K562 (cell line): Measurements from ENCODE around the gene ZMPSTE24. TPM values are rescaled to one million over a fixed set of nuclear protein-coding genes. Genes with fewer than 3 reads are reported as not detected.

ENCODE experiments used
- ATAC-seq: fragments of 200-7000 bp; cut with Tn5 transposase; 3 replicates; pipeline ENCODE4 v1.9.1; 2020; ENCODE audit warnings: moderate library complexity
- BruUV-seq: library from RNA; stranded (reverse); fragments of 400-500 nt; replicated peaks from 2 replicates; lab custom pipeline; 2021; lab: Mats Ljungman, UMichigan
- CTCF ChIA-PET: fragments of 300-600 bp; formaldehyde crosslinking; extraction: SDS; loops from one replicate; lab custom pipeline; 2021; ENCODE audit warnings: low intra/inter-chr PET ratio; lab: Yijun Ruan, JAX
- POLR2A ChIA-PET: fragments of 300-600, 350-650 bp; sonication (Branson Sonifier 250); formaldehyde crosslinking; extraction: SDS; loops from one replicate; lab custom pipeline; 2021; ENCODE audit warnings: antibody characterized with exemption, inconsistent platforms; lab: Yijun Ruan, JAX
- DNase-seq, 4 experiments: peaks; one replicate each; pipeline versions ENCODE4 v3.0.0 to v3.0.0-alpha.2; 2011 to 2018; ENCODE audit warnings: low spot score in 3 of 4, mixed read lengths in 3 of 4; ENCODE audit errors: extremely low read depth in 1 of 4
- FAIRE-seq: peaks from 2 replicates; lab custom pipeline; 2011; peaks lifted over from hg19 to GRCh38; lab: Jason Lieb, UNC
- H2AFZ ChIP-seq: 2 replicates; pipeline ENCODE4 v1.6.0; 2011; ENCODE audit warnings: low read depth, low read length, control low read depth, inconsistent platforms
- H3K27ac ChIP-seq: fragments of 200-600 bp; 3 replicates; pipeline ENCODE4 v1.8.0; 2011; ENCODE audit warnings: low read depth, mild to moderate bottlenecking, control low read depth, inconsistent platforms, low read length, moderate library complexity, mixed read lengths; ENCODE audit errors: extremely low read depth
- H3K27me3 ChIP-seq, 2 experiments: fragments of 300-600 bp in 1 of 2; 2 replicates in 1 of 2; 3 replicates in 1 of 2; pipeline versions ENCODE4 v1.6.0 to v1.8.0; 2011; ENCODE audit warnings: inconsistent platforms in 2 of 2, low read length in 2 of 2, mild to moderate bottlenecking in 1 of 2, mixed read lengths in 1 of 2, moderate library complexity in 1 of 2; ENCODE audit not compliant: control insufficient read depth in 2 of 2, insufficient read depth in 2 of 2
- H3K36me3 ChIP-seq: fragments of 300-600 bp; 3 replicates; pipeline ENCODE4 v1.8.0; 2011; ENCODE audit warnings: mild to moderate bottlenecking, low read length, inconsistent platforms; ENCODE audit not compliant: control insufficient read depth, insufficient read depth
- H3K4me1 ChIP-seq, 2 experiments: fragments of 200-600 bp in 1 of 2; replicated peaks in 1 of 2; 2 replicates in 1 of 2; 3 replicates in 1 of 2; pipeline versions ENCODE4 v1.5.1 to v1.8.0; 2011; ENCODE audit warnings: inconsistent platforms in 2 of 2, low read length in 2 of 2, mild to moderate bottlenecking in 1 of 2, mixed read lengths in 1 of 2, moderate library complexity in 1 of 2; ENCODE audit not compliant: control insufficient read depth in 2 of 2, insufficient read depth in 2 of 2
- H3K4me2 ChIP-seq: 2 replicates; pipeline ENCODE4 v1.6.1; 2011; ENCODE audit warnings: low read length, control low read depth, inconsistent platforms, mixed read lengths; ENCODE audit not compliant: insufficient read depth
- H3K4me3 ChIP-seq: fragments of 200-600 bp; sonication (generic), shearing (Covaris generic); 2 replicates; pipeline ENCODE4 v1.5.1; 2016; ENCODE audit warnings: control low read depth, inconsistent platforms
- H3K79me2 ChIP-seq: fragments of 200-600 bp; 3 replicates; pipeline ENCODE4 v1.8.0; 2011; ENCODE audit warnings: low read length, inconsistent platforms; ENCODE audit not compliant: control insufficient read depth, insufficient read depth
- H3K9ac ChIP-seq, 2 experiments: 2 replicates each; pipeline versions ENCODE4 v1.6.0 to v1.6.1; 2011; ENCODE audit warnings: low read depth in 2 of 2, low read length in 2 of 2, control low read depth in 1 of 2, inconsistent platforms in 1 of 2, mild to moderate bottlenecking in 1 of 2, mixed read lengths in 1 of 2; ENCODE audit not compliant: insufficient read depth in 1 of 2
- H3K9me1 ChIP-seq: one replicate; pipeline ENCODE4 v1.6.0; 2011; ENCODE audit warnings: inconsistent platforms, mild to moderate bottlenecking, low read length, moderate library complexity; ENCODE audit not compliant: control insufficient read depth, insufficient read depth
- H3K9me3 ChIP-seq: replicated peaks from 2 replicates; pipeline ENCODE4 v1.5.1; 2011; ENCODE audit warnings: low read depth, low read length, inconsistent platforms; ENCODE audit not compliant: control insufficient read depth, insufficient read depth
- H4K20me1 ChIP-seq: replicated peaks from 2 replicates; pipeline ENCODE4 v1.6.1; 2011; ENCODE audit warnings: low read length, inconsistent platforms, mixed read lengths; ENCODE audit not compliant: control insufficient read depth, insufficient read depth
- ADNP ChIP-seq: fragments of 200-800 bp; sonication (Bioruptor generic); IDR thresholded peaks from 2 replicates; pipeline ENCODE4 v1.6.1; 2016; ENCODE audit warnings: missing genetic modification characterization, missing compliant biosample characterization
- DPF2 ChIP-seq: fragments of 450-650 bp; IDR thresholded peaks from 2 replicates; pipeline ENCODE4 v1.6.1; 2016
- ETV5 ChIP-seq: sonication (generic); formaldehyde crosslinking; IDR thresholded peaks from 2 replicates; pipeline ENCODE4 v1.4.0; 2020; ENCODE audit warnings: low read depth, mild to moderate bottlenecking, missing genetic modification reagents
- FOSL1 ChIP-seq: fragments of 200-800 bp; sonication (Bioruptor generic); conservative IDR thresholded peaks from 2 replicates; pipeline ENCODE4 v1.6.1; 2016; ENCODE audit warnings: missing genetic modification characterization, missing compliant biosample characterization
- HMG20A ChIP-seq: fragments of 450-650 bp; formaldehyde crosslinking; conservative IDR thresholded peaks from 2 replicates; pipeline ENCODE4 v1.4.0; 2020; ENCODE audit warnings: mild to moderate bottlenecking, mixed read lengths
- JUND ChIP-seq, 2 experiments: IDR thresholded peaks; 2 replicates in 1 of 2; 3 replicates in 1 of 2; pipeline ENCODE4 v1.6.1; 2011; ENCODE audit warnings: borderline replicate concordance in 2 of 2, low read depth in 2 of 2, low read length in 2 of 2, improper control_type of control experiment in 1 of 2, missing biosample characterization in 1 of 2, missing genetic modification characterization in 1 of 2, missing genetic modification reagents in 1 of 2
- MEIS2 ChIP-seq: fragments of 450-650 bp; IDR thresholded peaks from 2 replicates; pipeline ENCODE4 v1.6.1; 2014; ENCODE audit warnings: mild to moderate bottlenecking; ENCODE audit not compliant: partially characterized antibody
- MYBL2 ChIP-seq, 2 experiments: fragments of 450-650 bp in 1 of 2; sonication (generic) in 1 of 2; formaldehyde crosslinking in 1 of 2; IDR thresholded peaks; 2 replicates each; pipeline versions ENCODE4 v1.6.1 to v1.8.1; 2017 to 2022; ENCODE audit warnings: borderline replicate concordance in 1 of 2, inconsistent platforms in 1 of 2, low read depth in 1 of 2, mild to moderate bottlenecking in 1 of 2, missing genetic modification reagents in 1 of 2, moderate library complexity in 1 of 2
- NFIX ChIP-seq: fragments of 250-450 bp; sonication (Bioruptor Pico); IDR thresholded peaks from 2 replicates; pipeline ENCODE4 v1.4.0; 2020; ENCODE audit warnings: low read depth, mild to moderate bottlenecking, moderate library complexity
- SAFB2 ChIP-seq: fragments of 200-400 bp; formaldehyde crosslinking; IDR thresholded peaks from 2 replicates; pipeline ENCODE4 v1.6.1; 2018; ENCODE audit warnings: borderline replicate concordance, low read length, low read depth, moderate library complexity; ENCODE audit not compliant: severe bottlenecking
- ZKSCAN1 ChIP-seq: fragments of 150-350 bp; IDR thresholded peaks from 2 replicates; pipeline ENCODE4 v1.6.1; 2016; ENCODE audit warnings: low read depth, low read length
- ZNF830 ChIP-seq: fragments of 250-450 bp; sonication (Bioruptor Pico); IDR thresholded peaks from 2 replicates; pipeline ENCODE4 v1.5.0; 2021; ENCODE audit warnings: mild to moderate bottlenecking
- WGBS: fragments of 100-300 bp; shearing (Covaris generic); methylation state at CpG from one replicate; pipeline ENCODE4 v1.1.6; 2016; ENCODE audit warnings: low coverage, mixed read lengths; ENCODE audit not compliant: insufficient coverage; ENCODE audit errors: missing lambda C conversion rate; 5-methylcytosine and 5-hydroxymethylcytosine counted together
- in situ Hi-C: fragments of 300-500 bp; cut with MboI; formaldehyde crosslinking; loops from 4 replicates; pipeline ENCODE4 v1.15.0; 2018; ENCODE audit warnings: inconsistent platforms, mixed read lengths
- intact Hi-C: fragments of 100-400 bp; cut with micrococcal nuclease; formaldehyde crosslinking; loops from 2 replicates; pipeline ENCODE4 v1.14.2; 2022
- polyA plus RNA-seq, 8 experiments: library from polyadenylated mRNA; depleted of rRNA in 4 of 8; stranded (reverse) in 5 of 8; unstranded in 3 of 8; fragments of >200 nt; fragmentation: Nextera tagmentation in 2 of 8; fragmentation: Illumina TruSeq in 1 of 8; extraction: Ambion mirVana in 2 of 8; extraction: Trizol in 1 of 8; gene quantifications; 2 replicates each; pipeline versions ENCODE4 v1.2.1 to v1.2.3, GENCODE V29; 2011 to 2014; ENCODE audit warnings: inconsistent platforms in 1 of 8, missing spikeins in 1 of 8
- total RNA-seq, 7 experiments: library from RNA; depleted of rRNA in 6 of 7; stranded (reverse); fragments of >200 nt in 6 of 7; fragmentation: Illumina TruSeq in 2 of 7; extraction: Trizol in 2 of 7; gene quantifications; 2 replicates each; pipeline versions ENCODE4 v1.2.1 to v1.2.3, GENCODE V29; 2011 to 2021; ENCODE audit warnings: low replicate concordance in 1 of 7
- TF ChIP-seq, protein P1 (sequence below), 2 experiments: fragments of 450-650 bp in 1 of 2; sonication (generic) in 1 of 2; formaldehyde crosslinking in 1 of 2; IDR thresholded peaks in 1 of 2; conservative IDR thresholded peaks in 1 of 2; 2 replicates each; pipeline versions ENCODE4 v1.6.1 to v1.8.1; 2016 to 2023; ENCODE audit warnings: mild to moderate bottlenecking in 2 of 2, moderate library complexity in 2 of 2, inconsistent platforms in 1 of 2, missing genetic modification reagents in 1 of 2

The ZMPSTE24 gene
- total and polyA plus RNA-seq, 9 of the 15 experiments (the other 6 are each of a cell fraction or from before 2014, with no cell fraction given) = 30.7 to 75.9 (median 64.3) TPM

DNA sequence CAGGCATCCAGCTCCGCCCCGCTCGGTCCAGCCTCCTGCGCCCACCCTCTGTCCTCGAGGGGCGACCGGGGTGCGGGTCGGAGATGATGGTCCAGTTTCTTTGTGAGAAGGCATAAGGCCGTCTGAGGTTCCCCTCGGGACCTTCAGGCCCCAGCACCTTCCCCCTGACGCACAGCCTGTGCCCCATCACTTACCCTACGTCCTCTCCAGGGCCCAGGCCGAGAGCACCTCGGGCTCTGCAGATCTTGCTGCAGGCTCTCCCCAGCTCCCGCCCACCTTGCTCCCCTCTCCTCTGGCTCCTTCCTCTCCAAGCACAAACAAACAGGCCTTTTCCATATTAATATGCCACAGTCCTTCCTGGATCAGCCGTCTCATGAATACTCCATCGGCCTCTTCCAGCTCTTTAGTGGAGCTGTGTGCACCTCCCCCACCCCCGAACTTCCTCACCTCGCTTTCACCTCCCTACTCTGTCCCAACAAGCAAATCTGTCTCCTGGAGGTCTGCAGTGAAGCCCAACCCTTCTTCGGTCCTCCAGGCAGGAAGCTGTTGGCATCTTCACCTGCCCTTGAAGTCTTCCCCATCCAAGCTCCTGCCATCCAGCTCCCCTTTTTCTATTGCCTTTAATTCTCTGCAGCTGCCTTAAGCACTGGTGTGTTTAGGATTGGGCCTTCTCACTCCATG, 59.5 kb downstream of the ZMPSTE24 start (continued):
- TF ChIP-seq MYBL2 (IDR thresholded peaks at IDR 0.05; ENCODE audit: low read depth) (no peak), MYBL2 (CRISPR knock-in tag; IDR thresholded peaks at IDR 0.05; ENCODE audit: borderline replicate concordance) (no peak), NFIX (CRISPR knock-in tag) (no peak), HMG20A (CRISPR knock-in tag) (no peak), ZNF830 (CRISPR knock-in tag) (no peak)
- TF ChIP-seq, all 486 proteins: peak for 0

DNA sequence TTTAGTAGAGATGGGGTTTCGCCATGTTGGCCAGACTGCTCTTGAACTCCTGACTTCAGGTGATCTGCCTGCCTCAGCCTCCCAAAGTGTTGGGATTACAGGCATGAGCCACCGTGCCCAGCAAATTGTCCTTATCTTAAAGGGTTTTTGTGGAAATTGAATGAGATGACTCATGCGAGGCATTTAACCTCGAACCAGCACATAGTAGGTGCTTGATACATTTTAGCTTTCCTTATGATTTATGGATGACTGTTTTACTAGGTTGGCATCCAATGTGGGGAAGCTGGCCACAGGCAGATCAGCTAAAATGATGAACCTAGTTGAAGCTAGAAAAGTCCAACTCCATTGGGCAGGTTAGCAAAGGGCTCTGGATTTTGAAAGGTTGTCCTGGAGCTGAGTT, 60.4 kb downstream of the ZMPSTE24 start:
- BruUV-seq = no TSS peak
- no peak for ATAC-seq
- no peaks in the 10 kb centered on the region for H3K36me3 ChIP-seq
- in situ Hi-C loops = no loop called here
- no peak overlapping the region for H3K9ac ChIP-seq
- peaks cover 19 to 46% of the 10 kb centered on the region in 2 experiments for H3K4me1 ChIP-seq
- no peak overlapping the region for H3K27ac ChIP-seq
- no peak overlapping the region for H2AFZ ChIP-seq
- TF ChIP-seq ADNP (tag) (peak; percentile 20; the same call in 1 of the 2 replicates), MEIS2 (peak; percentile 9), FOSL1 (tag) (0 out of 2 replicates have a peak, but pooled peaks have one; percentile 25), ZKSCAN1 (peak; percentile 95), JUND (IDR thresholded peaks at IDR 0.05; ENCODE audit: borderline replicate concordance, low read depth, low read length) (peak; percentile 56; the same call in 1 of the 2 replicates), JUND (tag; IDR thresholded peaks at IDR 0.05; ENCODE audit: borderline replicate concordance, low read depth, low read length) (no peak; the same call in 2 of the 3 replicates), DPF2 (no peak), ETV5 (no peak), SAFB2 (no peak)
- TF ChIP-seq, protein P1, sequence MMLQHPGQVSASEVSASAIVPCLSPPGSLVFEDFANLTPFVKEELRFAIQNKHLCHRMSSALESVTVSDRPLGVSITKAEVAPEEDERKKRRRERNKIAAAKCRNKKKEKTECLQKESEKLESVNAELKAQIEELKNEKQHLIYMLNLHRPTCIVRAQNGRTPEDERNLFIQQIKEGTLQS (IDR thresholded peaks at IDR 0.05) = peak; percentile 46
- TF ChIP-seq, protein P1 (CRISPR knock-in tag; conservative IDR thresholded peaks at IDR 0.05) = no peak
- H3K27me3 ChIP-seq = no peaks in the 10 kb centered on the region
- H3K4me3 ChIP-seq = no peak overlapping the region
- ChIA-PET POLR2A (interaction anchor here (1.2 kb wide), 2 partner anchors 82 to 157 kb away, joined by 3 to 5 read pairs; partner anchors contain the start of gene RLF), CTCF (no interaction called here)
- no peaks in the 10 kb centered on the region for H3K9me1 ChIP-seq
- no peaks in the 10 kb centered on the region for H4K20me1 ChIP-seq
- no peak for FAIRE-seq
- H3K9me3 ChIP-seq = no peaks in the 10 kb centered on the region
- WGBS = 25% methylated on average over 4 of the region's 4 CpGs
- intact Hi-C loops = loop anchor here (5.0 kb wide), 1 partner anchor 84 kb away; no protein-coding TSS in a partner anchor
- no peak for DNase-seq
- no peaks in the 10 kb centered on the region for H3K79me2 ChIP-seq
- H3K4me2 ChIP-seq = no peak overlapping the region
